Activated gamma-delta T cell treated with Interleukin-2 at 50 U/mL for 16 hours (primary cell): ENCODE results near the gene TBC1D8.

Experiments used
- DNase-seq: peaks from one replicate; pipeline ENCODE4 v3.0.0-alpha.2; 2020

The TBC1D8 gene

GRCh38 chr2:101161658-101162057, 10.5 kb upstream of the TBC1D8 start:
- DNase-seq: no peak

- no peak for DNase-seq
Observed at GRCh38 chr2:101160454-101160853, 9.3 kb upstream of the TBC1D8 start.

GRCh38 chr2:101159526-101159925, 8.3 kb upstream of the TBC1D8 start:
- DNase-seq: no peak

GRCh38 chr2:101157272-101157671, 6.1 kb upstream of the TBC1D8 start:
- DNase-seq: no peak

- no peak for DNase-seq
Observed at GRCh38 chr2:101153787-101154186, 2.6 kb upstream of the TBC1D8 start.

GRCh38 chr2:101153077-101153707, 2.0 kb upstream of the TBC1D8 start:
- DNase-seq: no peak

GRCh38 chr2:101152272-101153076, 1.3 kb upstream of the TBC1D8 start:
- no peak for DNase-seq

- DNase-seq: no peak
Observed at GRCh38 chr2:101151859-101152271, 683 bp upstream of the TBC1D8 start.

- no peak for DNase-seq
Observed at GRCh38 chr2:101150306-101151145, 656 bp downstream of the TBC1D8 start.

GRCh38 chr2:101149241-101150192, 1.7 kb downstream of the TBC1D8 start:
- DNase-seq: no peak

GRCh38 chr2:101148777-101149176, 2.4 kb downstream of the TBC1D8 start:
- DNase-seq: no peak

GRCh38 chr2:101147971-101148370, 3.2 kb downstream of the TBC1D8 start:
- no peak for DNase-seq

GRCh38 chr2:101147062-101147461, 4.1 kb downstream of the TBC1D8 start:
- no peak for DNase-seq

GRCh38 chr2:101146535-101146934, 4.6 kb downstream of the TBC1D8 start:
- no peak for DNase-seq

GRCh38 chr2:101145406-101145805, 5.8 kb downstream of the TBC1D8 start:
- no peak for DNase-seq

GRCh38 chr2:101142163-101142562, 9.0 kb downstream of the TBC1D8 start:
- no peak for DNase-seq

- no peak for DNase-seq
Observed at GRCh38 chr2:101140978-101141655, 10.1 kb downstream of the TBC1D8 start.

- no peak for DNase-seq
Observed at GRCh38 chr2:101140237-101140636, 10.9 kb downstream of the TBC1D8 start.

GRCh38 chr2:101139495-101139894, 11.7 kb downstream of the TBC1D8 start:
- no peak for DNase-seq

- no peak for DNase-seq
Observed at GRCh38 chr2:101135412-101136296, 15.5 kb downstream of the TBC1D8 start.
